Caco-2 (cell line): ENCODE results near the gene PNPT1. TPM values are rescaled to one million over a fixed set of nuclear protein-coding genes. Genes with fewer than 3 reads are reported as not detected.

ENCODE experiments used
- BruUV-seq: library from RNA; stranded (reverse); fragments of 400-500 nt; replicated peaks from 2 replicates; lab custom pipeline; 2021; lab: Mats Ljungman, UMichigan
- CTCF ChIA-PET: fragments of 300-600 bp; sonication (Branson Sonifier 250); formaldehyde crosslinking; loops from one replicate; lab custom pipeline; 2022; ENCODE audit warnings: antibody characterized with exemption; lab: Charles Lee
- POLR2A ChIA-PET: fragments of 300-600 bp; sonication (Branson Sonifier 250); formaldehyde crosslinking; loops from one replicate; lab custom pipeline; 2022; ENCODE audit warnings: antibody characterized with exemption; lab: Charles Lee
- DNase-seq, 2 experiments: peaks; one replicate each; pipeline versions ENCODE4 v3.0.0 to v3.0.0-alpha.2; 2020 to 2022
- H3K27me3 ChIP-seq: replicated peaks from 2 replicates; pipeline ENCODE4 v1.6.0; 2011; ENCODE audit warnings: low read length; ENCODE audit not compliant: control insufficient read depth, insufficient read depth
- H3K36me3 ChIP-seq: 2 replicates; pipeline ENCODE4 v1.5.1; 2011; ENCODE audit warnings: low read length; ENCODE audit not compliant: control insufficient read depth, insufficient read depth
- H3K4me1 ChIP-seq: fragments of 250-450 bp; sonication (Bioruptor Pico); 2 replicates; pipeline ENCODE4 v1.5.1; 2020; ENCODE audit warnings: mild to moderate bottlenecking
- H3K4me3 ChIP-seq: 2 replicates; pipeline ENCODE4 v1.5.1; 2011; ENCODE audit warnings: low read depth, mild to moderate bottlenecking, control low read depth, low read length
- H3K9me3 ChIP-seq: fragments of 250-450 bp; sonication (Bioruptor Pico); 2 replicates; pipeline ENCODE4 v1.5.1; 2020; ENCODE audit warnings: mild to moderate bottlenecking, moderate library complexity
- H3K27ac Mint-ChIP-seq: one replicate; pipeline ENCODE4 v1.8.0; 2022; ENCODE audit warnings: mixed read lengths; ENCODE audit not compliant: unreplicated experiment
- H3K27me3 Mint-ChIP-seq: one replicate; pipeline ENCODE4 v1.8.0; 2022; ENCODE audit warnings: mixed read lengths; ENCODE audit not compliant: insufficient read depth, unreplicated experiment
- H3K36me3 Mint-ChIP-seq: one replicate; pipeline ENCODE4 v1.8.0; 2022; ENCODE audit warnings: mild to moderate bottlenecking, mixed read lengths; ENCODE audit not compliant: insufficient read depth, unreplicated experiment
- H3K4me1 Mint-ChIP-seq: one replicate; pipeline ENCODE4 v1.8.0; 2022; ENCODE audit warnings: low read depth, mixed read lengths; ENCODE audit not compliant: unreplicated experiment
- H3K4me3 Mint-ChIP-seq: one replicate; pipeline ENCODE4 v1.8.0; 2022; ENCODE audit warnings: mild to moderate bottlenecking, moderate library complexity, mixed read lengths; ENCODE audit not compliant: unreplicated experiment
- H3K9me3 Mint-ChIP-seq: one replicate; pipeline ENCODE4 v1.8.0; 2022; ENCODE audit warnings: mixed read lengths; ENCODE audit not compliant: unreplicated experiment
- intact Hi-C: fragments of 100-400 bp; cut with micrococcal nuclease; formaldehyde crosslinking; loops from one replicate; pipeline ENCODE4 v1.10.0; 2022; ENCODE audit not compliant: unreplicated experiment
- total RNA-seq: library from RNA; stranded (reverse); gene quantifications from 2 replicates; pipeline ENCODE4 v1.2.3, GENCODE V29; 2022
- TF ChIP-seq, protein P1 (sequence below), 2 experiments: fragments of 200-600 bp in 1 of 2; IDR thresholded peaks; 1 replicate in 1 of 2; 2 replicates in 1 of 2; pipeline versions ENCODE4 v1.5.1 to v1.8.0; 2011 to 2022; ENCODE audit warnings: antibody characterized with exemption in 1 of 2, control low read depth in 1 of 2, inconsistent platforms in 1 of 2, low read depth in 1 of 2, low read length in 1 of 2, mild to moderate bottlenecking in 1 of 2, moderate library complexity in 1 of 2; ENCODE audit not compliant: insufficient read depth in 1 of 2, severe bottlenecking in 1 of 2, unreplicated experiment in 1 of 2

The PNPT1 gene
- total RNA-seq, 1 experiment from 2014 or later: 85.2 TPM

DNA sequence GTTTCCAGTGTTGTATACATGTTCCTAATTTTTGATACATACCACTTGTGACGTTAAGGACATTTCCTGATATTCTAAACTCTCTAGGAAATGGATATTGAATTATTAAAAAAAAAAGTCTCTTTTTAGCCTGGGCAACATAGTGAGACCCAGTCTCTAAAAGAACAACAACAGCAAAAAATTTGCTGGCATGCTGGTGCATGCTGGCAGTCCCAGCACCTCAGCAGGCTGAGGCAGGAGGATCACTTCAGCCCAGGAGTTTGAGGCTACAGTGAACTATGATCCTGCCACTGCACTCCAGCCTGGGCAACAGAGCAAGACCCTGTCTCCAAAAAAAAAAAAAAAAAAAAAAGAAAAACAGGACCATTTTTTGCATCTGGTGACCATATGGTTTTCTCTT, 65.7 kb downstream of the PNPT1 start:
- H3K4me1 ChIP-seq: peaks cover 13% of the 10 kb centered on the region
- TF ChIP-seq, protein P1, sequence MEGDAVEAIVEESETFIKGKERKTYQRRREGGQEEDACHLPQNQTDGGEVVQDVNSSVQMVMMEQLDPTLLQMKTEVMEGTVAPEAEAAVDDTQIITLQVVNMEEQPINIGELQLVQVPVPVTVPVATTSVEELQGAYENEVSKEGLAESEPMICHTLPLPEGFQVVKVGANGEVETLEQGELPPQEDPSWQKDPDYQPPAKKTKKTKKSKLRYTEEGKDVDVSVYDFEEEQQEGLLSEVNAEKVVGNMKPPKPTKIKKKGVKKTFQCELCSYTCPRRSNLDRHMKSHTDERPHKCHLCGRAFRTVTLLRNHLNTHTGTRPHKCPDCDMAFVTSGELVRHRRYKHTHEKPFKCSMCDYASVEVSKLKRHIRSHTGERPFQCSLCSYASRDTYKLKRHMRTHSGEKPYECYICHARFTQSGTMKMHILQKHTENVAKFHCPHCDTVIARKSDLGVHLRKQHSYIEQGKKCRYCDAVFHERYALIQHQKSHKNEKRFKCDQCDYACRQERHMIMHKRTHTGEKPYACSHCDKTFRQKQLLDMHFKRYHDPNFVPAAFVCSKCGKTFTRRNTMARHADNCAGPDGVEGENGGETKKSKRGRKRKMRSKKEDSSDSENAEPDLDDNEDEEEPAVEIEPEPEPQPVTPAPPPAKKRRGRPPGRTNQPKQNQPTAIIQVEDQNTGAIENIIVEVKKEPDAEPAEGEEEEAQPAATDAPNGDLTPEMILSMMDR (IDR thresholded peaks at IDR 0.05; ENCODE audit: insufficient read depth in 1 of 2, low read depth in 1 of 2, low read length in 1 of 2, severe bottlenecking in 1 of 2, unreplicated experiment in 1 of 2): no peak
- Mint-ChIP-seq H3K9me3 (no peaks in the 10 kb centered on the region), H3K27ac (no peak overlapping the region), H3K27me3 (no peaks in the 10 kb centered on the region), H3K4me1 (peaks cover 7% of the 10 kb centered on the region), H3K4me3 (no peak overlapping the region), H3K36me3 (peaks cover 49% of the 10 kb centered on the region)
- ChIA-PET CTCF (interaction anchor here (0.6 kb wide), 1 partner anchor 1009 kb away, joined by 3 read pairs; no protein-coding TSS in a partner anchor), POLR2A (no interaction called here)
- no peaks in the 10 kb centered on the region for H3K27me3 ChIP-seq
- H3K9me3 ChIP-seq: no peaks in the 10 kb centered on the region
- H3K4me3 ChIP-seq: no peak overlapping the region
- BruUV-seq: no TSS peak
- DNase-seq: no peak
- no peaks in the 10 kb centered on the region for H3K36me3 ChIP-seq
- intact Hi-C loops: no loop called here

DNA sequence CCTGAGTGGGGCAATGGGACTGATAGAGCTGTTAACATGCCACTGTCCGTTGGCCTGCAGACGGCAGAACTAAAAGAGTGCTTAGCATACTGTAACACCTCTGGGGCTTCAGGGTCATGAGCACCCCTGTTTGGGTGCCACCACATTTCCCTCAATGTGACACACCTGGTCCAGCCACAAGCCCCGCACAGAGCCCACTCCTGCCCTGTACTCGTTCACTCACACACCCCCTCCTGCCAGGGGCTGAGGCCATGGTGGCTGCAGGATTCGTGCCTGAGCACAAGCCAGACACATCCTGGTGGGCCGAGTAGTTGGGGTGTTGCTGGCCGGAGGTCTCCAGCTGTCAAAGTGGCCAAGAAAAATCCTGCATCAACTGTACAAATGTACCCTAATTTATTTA, 71.8 kb downstream of the PNPT1 start:
- Histone ChIP-seq H3K36me3 (no peaks in the 10 kb centered on the region), H3K9me3 (no peaks in the 10 kb centered on the region), H3K27me3 (no peaks in the 10 kb centered on the region), H3K4me3 (no peak overlapping the region), H3K4me1 (no peaks in the 10 kb centered on the region)
- Mint-ChIP-seq H3K4me3 (no peak overlapping the region), H3K27ac (no peak overlapping the region), H3K4me1 (no peaks in the 10 kb centered on the region), H3K36me3 (peaks cover 17% of the 10 kb centered on the region), H3K9me3 (no peaks in the 10 kb centered on the region), H3K27me3 (no peaks in the 10 kb centered on the region)
- DNase-seq: no peak
- intact Hi-C loops: no loop called here
- no TSS peak for BruUV-seq
- POLR2A ChIA-PET: no interaction called here
- CTCF ChIA-PET: no interaction called here
- TF ChIP-seq, protein P1 (IDR thresholded peaks at IDR 0.05; ENCODE audit: insufficient read depth in 1 of 2, low read depth in 1 of 2, low read length in 1 of 2, severe bottlenecking in 1 of 2, unreplicated experiment in 1 of 2): no peak

DNA sequence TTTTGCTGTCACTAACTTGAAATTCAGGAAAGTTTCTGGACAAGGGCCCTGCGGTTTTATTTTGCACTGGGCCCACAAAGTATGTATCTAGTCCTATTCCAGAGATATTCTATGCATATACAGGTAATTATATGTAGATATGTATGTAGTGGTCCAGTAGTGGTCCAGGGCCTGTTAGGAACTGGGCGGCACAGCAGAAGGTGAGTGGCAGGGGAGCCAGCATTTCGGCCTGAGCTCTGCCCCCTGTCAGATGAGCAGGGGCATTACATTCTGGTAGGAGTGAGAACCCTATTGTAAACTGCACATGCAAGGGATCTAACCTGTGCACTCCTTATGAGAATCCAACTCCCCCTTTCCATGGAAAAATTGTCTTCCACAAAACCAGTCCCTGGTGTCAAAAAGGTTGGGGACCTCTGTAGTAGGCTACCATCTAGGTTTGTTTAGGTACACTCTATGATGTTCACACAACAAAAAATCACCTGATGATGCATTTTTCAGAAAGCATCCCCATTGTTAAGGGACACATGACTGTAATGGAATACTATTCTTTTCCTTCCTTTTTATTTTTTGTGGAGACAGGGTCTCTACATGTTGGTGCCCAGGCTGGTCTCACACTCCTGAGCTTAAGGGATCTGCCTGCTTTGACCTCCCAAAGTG, 73.4 kb downstream of the PNPT1 start:
- TF ChIP-seq, protein P1 (IDR thresholded peaks at IDR 0.05; ENCODE audit: insufficient read depth in 1 of 2, low read depth in 1 of 2, low read length in 1 of 2, severe bottlenecking in 1 of 2, unreplicated experiment in 1 of 2): peak; percentile 6 to 40
- Histone ChIP-seq H3K27me3 (no peaks in the 10 kb centered on the region), H3K9me3 (no peaks in the 10 kb centered on the region), H3K4me3 (no peak overlapping the region), H3K4me1 (no peaks in the 10 kb centered on the region), H3K36me3 (no peaks in the 10 kb centered on the region)
- Mint-ChIP-seq H3K27me3 (no peaks in the 10 kb centered on the region), H3K27ac (no peak overlapping the region), H3K36me3 (peaks cover 12% of the 10 kb centered on the region), H3K4me3 (peak overlapping the region; percentile 23), H3K4me1 (no peaks in the 10 kb centered on the region), H3K9me3 (no peaks in the 10 kb centered on the region)
- POLR2A ChIA-PET: no interaction called here
- no TSS peak for BruUV-seq
- CTCF ChIA-PET: no interaction called here
- DNase-seq: peak in 1 of 2 experiments; percentile 22
- intact Hi-C loops: no loop called here
